ENCODE results near the gene TMEM213.
"Not testable (repeated sequence)": the region's sequence is repeated elsewhere in the genome, so short reads cannot be mapped to it uniquely, and the experiment has no call there.

The TMEM213 gene

GRCh38 chr7:138802706-138803105 is 4.9 kb downstream of the TMEM213 start:
- H3K4me2 ChIP-seq (ENCODE audit: low read depth, low read length, poor library complexity, severe bottlenecking) = no peak overlapping the region
- H3K9me3 ChIP-seq (ENCODE audit: insufficient read depth, low read depth, low read length) = no peaks in the 10 kb centered on the region
- H2AFZ ChIP-seq (ENCODE audit: low read length) = no peak overlapping the region
- H4K20me1 ChIP-seq (ENCODE audit: insufficient read depth, low read length, poor library complexity, severe bottlenecking) = no peaks in the 10 kb centered on the region
- no peak for TF ChIP-seq EZH2phosphoT487 (IDR thresholded peaks at IDR 0.05; ENCODE audit: borderline replicate concordance)
- TF ChIP-seq, protein P1, sequence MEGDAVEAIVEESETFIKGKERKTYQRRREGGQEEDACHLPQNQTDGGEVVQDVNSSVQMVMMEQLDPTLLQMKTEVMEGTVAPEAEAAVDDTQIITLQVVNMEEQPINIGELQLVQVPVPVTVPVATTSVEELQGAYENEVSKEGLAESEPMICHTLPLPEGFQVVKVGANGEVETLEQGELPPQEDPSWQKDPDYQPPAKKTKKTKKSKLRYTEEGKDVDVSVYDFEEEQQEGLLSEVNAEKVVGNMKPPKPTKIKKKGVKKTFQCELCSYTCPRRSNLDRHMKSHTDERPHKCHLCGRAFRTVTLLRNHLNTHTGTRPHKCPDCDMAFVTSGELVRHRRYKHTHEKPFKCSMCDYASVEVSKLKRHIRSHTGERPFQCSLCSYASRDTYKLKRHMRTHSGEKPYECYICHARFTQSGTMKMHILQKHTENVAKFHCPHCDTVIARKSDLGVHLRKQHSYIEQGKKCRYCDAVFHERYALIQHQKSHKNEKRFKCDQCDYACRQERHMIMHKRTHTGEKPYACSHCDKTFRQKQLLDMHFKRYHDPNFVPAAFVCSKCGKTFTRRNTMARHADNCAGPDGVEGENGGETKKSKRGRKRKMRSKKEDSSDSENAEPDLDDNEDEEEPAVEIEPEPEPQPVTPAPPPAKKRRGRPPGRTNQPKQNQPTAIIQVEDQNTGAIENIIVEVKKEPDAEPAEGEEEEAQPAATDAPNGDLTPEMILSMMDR (conservative IDR thresholded peaks at IDR 0.05; ENCODE audit: low read length) = no peak
- no peaks in the 10 kb centered on the region for H3K79me2 ChIP-seq (ENCODE audit: insufficient read depth, low read length)
- H3K4me1 ChIP-seq (ENCODE audit: insufficient read depth, low read length, poor library complexity, severe bottlenecking) = no peaks in the 10 kb centered on the region
- no peak overlapping the region for H3K9ac ChIP-seq (ENCODE audit: low read depth, low read length, poor library complexity, severe bottlenecking)
- no peaks in the 10 kb centered on the region for H3K9me2 ChIP-seq (replicated peaks; ENCODE audit: low read depth, low read length)
- H3K4me3 ChIP-seq (ENCODE audit: low read length, poor library complexity, severe bottlenecking) = no peak overlapping the region
- no peaks in the 10 kb centered on the region for H3K27me3 ChIP-seq (ENCODE audit: insufficient read depth, low read length, poor library complexity, severe bottlenecking)
- no peaks in the 10 kb centered on the region for H3F3A ChIP-seq (ENCODE audit: low read depth)
- no peaks in the 10 kb centered on the region for H3K36me3 ChIP-seq (ENCODE audit: insufficient read depth, low read length)

- no peak overlapping the region for H2AFZ ChIP-seq (ENCODE audit: low read length)
- no peaks in the 10 kb centered on the region for H3K36me3 ChIP-seq (ENCODE audit: insufficient read depth, low read length)
Measured at GRCh38 chr7:138804618-138805017, 6.8 kb downstream of the TMEM213 start.

GRCh38 chr7:138809346-138809745 is 11.6 kb downstream of the TMEM213 start:
- no peaks in the 10 kb centered on the region for H3K79me2 ChIP-seq (ENCODE audit: insufficient read depth, low read length)
- H3K4me1 ChIP-seq (ENCODE audit: insufficient read depth, low read length, poor library complexity, severe bottlenecking) = no peaks in the 10 kb centered on the region
- no peak overlapping the region for H3K4me2 ChIP-seq (ENCODE audit: low read depth, low read length, poor library complexity, severe bottlenecking)
- H3K4me3 ChIP-seq (ENCODE audit: low read length, poor library complexity, severe bottlenecking) = no peak overlapping the region
- H3K9me3 ChIP-seq (ENCODE audit: insufficient read depth, low read depth, low read length) = no peaks in the 10 kb centered on the region
- no peak overlapping the region for H2AFZ ChIP-seq (ENCODE audit: low read length)
- no peaks in the 10 kb centered on the region for H3K36me3 ChIP-seq (ENCODE audit: insufficient read depth, low read length)
- TF ChIP-seq EZH2phosphoT487 (IDR thresholded peaks at IDR 0.05; ENCODE audit: borderline replicate concordance) = no peak
- TF ChIP-seq, protein P1 (conservative IDR thresholded peaks at IDR 0.05; ENCODE audit: low read length) = no peak
- H3K9me2 ChIP-seq (replicated peaks; ENCODE audit: low read depth, low read length) = no peaks in the 10 kb centered on the region
- no peaks in the 10 kb centered on the region for H4K20me1 ChIP-seq (ENCODE audit: insufficient read depth, low read length, poor library complexity, severe bottlenecking)
- H3K9ac ChIP-seq (ENCODE audit: low read depth, low read length, poor library complexity, severe bottlenecking) = no peak overlapping the region
- no peaks in the 10 kb centered on the region for H3F3A ChIP-seq (ENCODE audit: low read depth)
- no peaks in the 10 kb centered on the region for H3K27me3 ChIP-seq (ENCODE audit: insufficient read depth, low read length, poor library complexity, severe bottlenecking)

More at GRCh38 chr7:138804618-138805017, 6.8 kb downstream of the TMEM213 start:
- no peaks in the 10 kb centered on the region for H3K9me3 ChIP-seq (ENCODE audit: insufficient read depth, low read depth, low read length)
- H3K9me2 ChIP-seq (replicated peaks; ENCODE audit: low read depth, low read length) = no peaks in the 10 kb centered on the region
- H3K4me1 ChIP-seq (ENCODE audit: insufficient read depth, low read length, poor library complexity, severe bottlenecking) = no peaks in the 10 kb centered on the region
- no peaks in the 10 kb centered on the region for H3K27me3 ChIP-seq (ENCODE audit: insufficient read depth, low read length, poor library complexity, severe bottlenecking)
- H3K79me2 ChIP-seq (ENCODE audit: insufficient read depth, low read length) = no peaks in the 10 kb centered on the region
- no peak overlapping the region for H3K4me3 ChIP-seq (ENCODE audit: low read length, poor library complexity, severe bottlenecking)
- H3K9ac ChIP-seq (ENCODE audit: low read depth, low read length, poor library complexity, severe bottlenecking) = no peak overlapping the region
- no peaks in the 10 kb centered on the region for H4K20me1 ChIP-seq (ENCODE audit: insufficient read depth, low read length, poor library complexity, severe bottlenecking)
- no peak overlapping the region for H3K4me2 ChIP-seq (ENCODE audit: low read depth, low read length, poor library complexity, severe bottlenecking)
- TF ChIP-seq EZH2phosphoT487 (IDR thresholded peaks at IDR 0.05; ENCODE audit: borderline replicate concordance) = no peak
- no peaks in the 10 kb centered on the region for H3F3A ChIP-seq (ENCODE audit: low read depth)

- H3K79me2 ChIP-seq (ENCODE audit: insufficient read depth, low read length); H3K4me1 ChIP-seq (ENCODE audit: insufficient read depth, low read length, poor library complexity, severe bottlenecking); H3F3A ChIP-seq (ENCODE audit: low read depth); H3K27me3 ChIP-seq (ENCODE audit: insufficient read depth, low read length, poor library complexity, severe bottlenecking); H3K9me3 ChIP-seq (ENCODE audit: insufficient read depth, low read depth, low read length); H3K4me2 ChIP-seq (ENCODE audit: low read depth, low read length, poor library complexity, severe bottlenecking); H4K20me1 ChIP-seq (ENCODE audit: insufficient read depth, low read length, poor library complexity, severe bottlenecking); H3K9ac ChIP-seq (ENCODE audit: low read depth, low read length, poor library complexity, severe bottlenecking); H3K9me2 ChIP-seq (replicated peaks; ENCODE audit: low read depth, low read length); H3K4me3 ChIP-seq (ENCODE audit: low read length, poor library complexity, severe bottlenecking); H2AFZ ChIP-seq (ENCODE audit: low read length); H3K36me3 ChIP-seq (ENCODE audit: insufficient read depth, low read length): not testable (repeated sequence)
Measured at GRCh38 chr7:138811327-138811726, 13.5 kb downstream of the TMEM213 start.
